ENCODE data around the gene MAIP1.

GRCh38 chr2:200000444-200001163 is 45.2 kb downstream of the MAIP1 start:
- TF ChIP-seq CTCF (IDR thresholded peaks at IDR 0.05; ENCODE audit: low read depth, low read length, poor library complexity, severe bottlenecking) (no peak), EZH2phosphoT487 (IDR thresholded peaks at IDR 0.05; ENCODE audit: borderline replicate concordance, low read length) (no peak)
